Ovary (tissue), 3 donors: ENCODE measurements around the gene TLR3.

ENCODE experiments used
- EP300 ChIP-seq: sonication (generic); formaldehyde crosslinking; IDR thresholded peaks from one replicate; pipeline ENCODE4 v1.6.1; 2017; ENCODE audit warnings: antibody characterized with exemption
- POLR2A ChIP-seq: fragments of 450-650 bp; IDR thresholded peaks from one replicate; pipeline ENCODE4 v1.6.1; 2017; ENCODE audit warnings: antibody characterized with exemption, mild to moderate bottlenecking, moderate library complexity
- TF ChIP-seq, protein P1 (sequence below), 3 donors: fragments of 450-650 bp in 2 of 3; fragments of 200-600 bp in 1 of 3; IDR thresholded peaks; one replicate each; pipeline versions ENCODE4 v1.5.1 to v1.8.0; 2016 to 2022; ENCODE audit warnings: antibody characterized with exemption in 3 of 3, mild to moderate bottlenecking in 1 of 3
- donor health status: DM: no; HTN: no; CAD: no.

DNA sequence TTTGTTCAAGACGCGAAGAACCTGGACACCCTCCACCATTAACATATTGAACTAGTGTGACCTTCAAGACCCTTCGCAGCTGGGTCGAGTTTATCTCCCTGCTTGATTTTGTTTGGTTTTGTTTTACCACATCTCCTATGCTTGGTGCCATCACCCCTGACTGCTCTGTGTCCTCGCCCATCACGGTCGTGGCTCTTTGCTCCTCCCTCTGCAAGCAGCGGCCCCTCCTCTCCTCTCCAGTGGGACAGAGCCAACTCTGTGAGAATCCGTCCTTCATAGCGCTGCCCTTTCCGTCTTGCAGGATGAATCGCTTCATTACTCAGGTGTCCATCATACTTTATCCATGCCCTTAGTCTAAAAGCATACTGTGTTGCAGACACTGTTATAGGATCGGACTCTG lies 26.4 kb downstream of the TLR3 start:
- TF ChIP-seq, protein P1, sequence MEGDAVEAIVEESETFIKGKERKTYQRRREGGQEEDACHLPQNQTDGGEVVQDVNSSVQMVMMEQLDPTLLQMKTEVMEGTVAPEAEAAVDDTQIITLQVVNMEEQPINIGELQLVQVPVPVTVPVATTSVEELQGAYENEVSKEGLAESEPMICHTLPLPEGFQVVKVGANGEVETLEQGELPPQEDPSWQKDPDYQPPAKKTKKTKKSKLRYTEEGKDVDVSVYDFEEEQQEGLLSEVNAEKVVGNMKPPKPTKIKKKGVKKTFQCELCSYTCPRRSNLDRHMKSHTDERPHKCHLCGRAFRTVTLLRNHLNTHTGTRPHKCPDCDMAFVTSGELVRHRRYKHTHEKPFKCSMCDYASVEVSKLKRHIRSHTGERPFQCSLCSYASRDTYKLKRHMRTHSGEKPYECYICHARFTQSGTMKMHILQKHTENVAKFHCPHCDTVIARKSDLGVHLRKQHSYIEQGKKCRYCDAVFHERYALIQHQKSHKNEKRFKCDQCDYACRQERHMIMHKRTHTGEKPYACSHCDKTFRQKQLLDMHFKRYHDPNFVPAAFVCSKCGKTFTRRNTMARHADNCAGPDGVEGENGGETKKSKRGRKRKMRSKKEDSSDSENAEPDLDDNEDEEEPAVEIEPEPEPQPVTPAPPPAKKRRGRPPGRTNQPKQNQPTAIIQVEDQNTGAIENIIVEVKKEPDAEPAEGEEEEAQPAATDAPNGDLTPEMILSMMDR (IDR thresholded peaks at IDR 0.05): no peak
- TF ChIP-seq POLR2A (no peak), EP300 (no peak)
